A549 (cell line): ENCODE measurements around the gene HSDL2.

Experiments
- CTCF ChIP-seq: fragments of >200 bp; sonication (Bioruptor Twin); formaldehyde crosslinking; IDR thresholded peaks from 3 replicates; pipeline ENCODE4 v1.5.1; 2016
- HEYL ChIP-seq: fragments of 250-450 bp; sonication (Bioruptor Pico); IDR thresholded peaks from 2 replicates; pipeline ENCODE4 v1.8.0; 2021; ENCODE audit warnings: mild to moderate bottlenecking, moderate library complexity
- MAX ChIP-seq: IDR thresholded peaks from 2 replicates; pipeline ENCODE4 v1.6.1; 2012
- NR3C1 ChIP-seq: fragments of >200 bp; sonication (Bioruptor Twin); formaldehyde crosslinking; IDR thresholded peaks from 3 replicates; pipeline ENCODE4 v1.6.1; 2017
- POLR2A ChIP-seq: IDR thresholded peaks from 2 replicates; pipeline ENCODE4 v1.6.1; 2012; ENCODE audit warnings: mild to moderate bottlenecking, low read length
- POLR2AphosphoS2 ChIP-seq: conservative IDR thresholded peaks from 2 replicates; pipeline ENCODE4 v1.6.1; 2012; ENCODE audit warnings: low read length, improper control_type of control experiment, inconsistent platforms
- SMC3 ChIP-seq: fragments of >200 bp; sonication (Bioruptor Twin); formaldehyde crosslinking; IDR thresholded peaks from 3 replicates; pipeline ENCODE4 v1.6.1; 2018; ENCODE audit warnings: inconsistent platforms

GRCh38 chr9:112496074-112496722, 116.3 kb downstream of the HSDL2 start:
- TF ChIP-seq SMC3 (no peak), HEYL (CRISPR knock-in tag) (no peak), CTCF (no peak), NR3C1 (no peak), POLR2A (no peak), MAX (no peak), POLR2AphosphoS2 (no peak)
